ENCODE results near the gene ASCC2. TPM values are rescaled to one million over a fixed set of nuclear protein-coding genes. Genes with fewer than 3 reads are reported as not detected.

ASCC2 gene
- total RNA-seq, 4 donors from 2014 or later: 26.4 to 45.2 (median 35.6) TPM

- no peaks in the 10 kb centered on the region for H3K27me3 ChIP-seq
- TF ChIP-seq, protein P1, sequence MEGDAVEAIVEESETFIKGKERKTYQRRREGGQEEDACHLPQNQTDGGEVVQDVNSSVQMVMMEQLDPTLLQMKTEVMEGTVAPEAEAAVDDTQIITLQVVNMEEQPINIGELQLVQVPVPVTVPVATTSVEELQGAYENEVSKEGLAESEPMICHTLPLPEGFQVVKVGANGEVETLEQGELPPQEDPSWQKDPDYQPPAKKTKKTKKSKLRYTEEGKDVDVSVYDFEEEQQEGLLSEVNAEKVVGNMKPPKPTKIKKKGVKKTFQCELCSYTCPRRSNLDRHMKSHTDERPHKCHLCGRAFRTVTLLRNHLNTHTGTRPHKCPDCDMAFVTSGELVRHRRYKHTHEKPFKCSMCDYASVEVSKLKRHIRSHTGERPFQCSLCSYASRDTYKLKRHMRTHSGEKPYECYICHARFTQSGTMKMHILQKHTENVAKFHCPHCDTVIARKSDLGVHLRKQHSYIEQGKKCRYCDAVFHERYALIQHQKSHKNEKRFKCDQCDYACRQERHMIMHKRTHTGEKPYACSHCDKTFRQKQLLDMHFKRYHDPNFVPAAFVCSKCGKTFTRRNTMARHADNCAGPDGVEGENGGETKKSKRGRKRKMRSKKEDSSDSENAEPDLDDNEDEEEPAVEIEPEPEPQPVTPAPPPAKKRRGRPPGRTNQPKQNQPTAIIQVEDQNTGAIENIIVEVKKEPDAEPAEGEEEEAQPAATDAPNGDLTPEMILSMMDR (IDR thresholded peaks at IDR 0.05 in 4 of 5, conservative IDR thresholded peaks at IDR 0.05 in 1 of 5): no peak
- no peak for TF ChIP-seq POLR2A (IDR thresholded peaks at IDR 0.05)
- H3K36me3 ChIP-seq: peaks cover 0 to 25% of the 10 kb centered on the region in 2 donors
- H3K27ac ChIP-seq: peak overlapping the region; percentile 94 to 95 (median 95)
- in situ Hi-C loops (cut with MboI; ENCODE audit: low sequenced_read_pairs in 4 of 4): loop anchor here in 1 of 4 donors (10.0 kb wide), 1 partner anchor 235 kb away; no protein-coding TSS in a partner anchor
- intact Hi-C loops (cut with DNase I; ENCODE audit: low total_unique reads): loop anchor here (5.0 kb wide), 2 partner anchors 67 to 112 kb away; partner anchors contain the start of genes ASCC2 and MTMR3
- DNase-seq (no peak), ATAC-seq (no peak)
- H3K4me3 ChIP-seq: no peak overlapping the region
- peaks cover 57 to 58% of the 10 kb centered on the region in 2 donors for H3K4me1 ChIP-seq
- no peaks in the 10 kb centered on the region for H3K9me3 ChIP-seq
Measured at GRCh38 chr22:29769723-29770321, 68.3 kb downstream of the ASCC2 start.

DNA sequence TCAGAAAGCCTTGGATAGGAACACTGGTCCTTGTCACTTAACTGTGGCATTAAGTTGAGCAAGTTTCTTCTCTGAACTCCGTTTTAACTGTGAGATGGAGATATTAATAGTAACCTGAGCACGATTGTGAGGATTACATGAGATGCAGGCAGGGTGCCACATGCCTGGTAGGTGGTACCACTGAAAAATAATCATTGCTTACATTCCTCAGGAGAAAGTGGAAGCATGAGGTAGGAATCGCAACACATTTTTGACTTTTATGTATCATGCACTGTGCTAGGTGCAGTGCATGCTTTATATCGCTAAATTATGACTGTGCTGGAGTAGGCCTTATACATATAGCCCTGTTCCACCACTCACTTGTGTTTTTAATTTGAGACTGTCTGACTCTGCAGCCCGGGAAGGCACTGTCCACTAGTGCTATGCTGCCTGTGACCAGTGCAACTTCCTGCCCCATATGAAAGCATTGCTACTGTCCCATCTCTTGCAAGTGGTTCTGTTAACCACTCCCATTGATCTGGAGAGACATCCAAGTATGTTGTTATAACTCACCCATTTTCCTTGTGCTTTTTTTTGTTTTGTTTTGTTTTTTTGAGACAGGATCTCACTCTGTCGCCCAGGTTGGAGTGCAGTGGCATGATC lies 69.9 kb downstream of the ASCC2 start:
- intact Hi-C loops (cut with DNase I; ENCODE audit: low total_unique reads): loop anchor here (5.0 kb wide), 2 partner anchors 69 to 114 kb away; partner anchors contain the start of genes ASCC2 and MTMR3
- no peaks in the 10 kb centered on the region for H3K9me3 ChIP-seq
- ATAC-seq: peak; percentile 35 to 49

DNA sequence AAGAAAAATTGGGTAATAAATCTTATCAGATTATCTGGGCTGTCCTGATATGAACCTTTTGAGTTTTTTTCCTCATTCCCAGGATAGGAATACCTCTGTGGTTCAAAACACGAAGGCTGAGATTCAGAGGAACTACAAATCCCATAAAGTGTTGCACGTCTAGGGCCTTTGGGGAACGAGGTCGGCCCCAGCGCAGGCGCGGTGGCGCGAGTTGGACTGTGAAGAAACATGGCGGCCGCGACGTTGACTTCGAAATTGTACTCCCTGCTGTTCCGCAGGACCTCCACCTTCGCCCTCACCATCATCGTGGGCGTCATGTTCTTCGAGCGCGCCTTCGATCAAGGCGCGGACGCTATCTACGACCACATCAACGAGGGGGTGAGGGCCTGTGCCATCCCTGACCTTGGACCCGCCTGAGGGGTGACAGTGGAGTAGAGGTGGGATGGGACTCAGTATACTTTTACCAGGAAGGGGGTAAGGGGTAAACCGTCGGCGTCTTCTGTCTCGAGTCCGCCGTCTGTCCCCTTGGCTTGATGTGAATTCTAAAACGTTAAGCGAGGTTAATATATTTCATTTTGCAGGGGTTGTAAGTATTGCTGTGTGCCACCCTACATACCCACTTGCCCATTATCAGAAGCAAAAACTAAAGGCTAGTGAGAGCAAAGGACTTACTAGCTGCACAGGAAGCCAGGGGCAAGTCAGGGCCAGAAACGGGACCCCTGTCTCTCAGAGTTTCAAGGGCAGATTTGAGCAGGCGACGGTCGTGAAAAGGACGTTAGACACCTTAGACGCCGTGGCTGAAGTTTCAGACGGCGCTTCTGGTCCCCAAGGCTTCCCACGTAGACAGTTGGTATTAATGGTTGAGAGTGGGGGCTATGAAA lies 70.7 kb downstream of the ASCC2 start, which contains the start of gene UQCR10:
TSS of gene UQCR10 (plus strand) at position 199 of the 881 bp plus-strand sequence. CDS start at position 229, 30 bp downstream.
- Histone ChIP-seq H3K36me3 (peaks cover 0 to 25% of the 10 kb centered on the region in 2 donors), H3K27me3 (no peaks in the 10 kb centered on the region), H3K27ac (peak within 1 kb of the TSS; percentile 94 to 95 (median 95)), H3K9me3 (no peaks in the 10 kb centered on the region), H3K4me3 (peak within 1 kb of the TSS; percentile 84 to 96 (median 88)), H3K4me1 (peaks cover 46 to 50% of the 10 kb centered on the region in 2 donors)
- intact Hi-C loops (cut with DNase I; ENCODE audit: low total_unique reads) (loop anchor here (2.0 to 5.0 kb wide), 4 partner anchors 31 to 237 kb away; partner anchors contain the start of genes ASCC2 and MTMR3), in situ Hi-C loops (cut with MboI; ENCODE audit: low sequenced_read_pairs in 4 of 4) (loop anchor here in 1 of 4 donors (10.0 kb wide), 1 partner anchor 237 kb away; no protein-coding TSS in a partner anchor)
- DNase-seq (peak; percentile 78 to 91), ATAC-seq (peak; percentile 86 to 89)
- peak; percentile 85 to 86 for TF ChIP-seq POLR2A (IDR thresholded peaks at IDR 0.05)
- TF ChIP-seq, protein P1 (IDR thresholded peaks at IDR 0.05 in 4 of 5, conservative IDR thresholded peaks at IDR 0.05 in 1 of 5): no peak

More for the DNA sequence above, 69.9 kb downstream of the ASCC2 start:
- Histone ChIP-seq H3K36me3 (peaks cover 0 to 25% of the 10 kb centered on the region in 2 donors), H3K27ac (peak overlapping the region; percentile 94 to 95 (median 95)), H3K4me3 (peak overlapping the region; percentile 84 to 96 (median 88)), H3K4me1 (peaks cover 53 to 57% of the 10 kb centered on the region in 2 donors), H3K27me3 (no peaks in the 10 kb centered on the region)
- peak in 1 of 2 donors; percentile 57 for DNase-seq
- peak; percentile 5 to 32 for TF ChIP-seq POLR2A (IDR thresholded peaks at IDR 0.05)
- TF ChIP-seq, protein P1 (IDR thresholded peaks at IDR 0.05 in 4 of 5, conservative IDR thresholded peaks at IDR 0.05 in 1 of 5): no peak
- in situ Hi-C loops (cut with MboI; ENCODE audit: low sequenced_read_pairs in 4 of 4): loop anchor here in 1 of 4 donors (10.0 kb wide), 1 partner anchor 237 kb away; no protein-coding TSS in a partner anchor

DNA sequence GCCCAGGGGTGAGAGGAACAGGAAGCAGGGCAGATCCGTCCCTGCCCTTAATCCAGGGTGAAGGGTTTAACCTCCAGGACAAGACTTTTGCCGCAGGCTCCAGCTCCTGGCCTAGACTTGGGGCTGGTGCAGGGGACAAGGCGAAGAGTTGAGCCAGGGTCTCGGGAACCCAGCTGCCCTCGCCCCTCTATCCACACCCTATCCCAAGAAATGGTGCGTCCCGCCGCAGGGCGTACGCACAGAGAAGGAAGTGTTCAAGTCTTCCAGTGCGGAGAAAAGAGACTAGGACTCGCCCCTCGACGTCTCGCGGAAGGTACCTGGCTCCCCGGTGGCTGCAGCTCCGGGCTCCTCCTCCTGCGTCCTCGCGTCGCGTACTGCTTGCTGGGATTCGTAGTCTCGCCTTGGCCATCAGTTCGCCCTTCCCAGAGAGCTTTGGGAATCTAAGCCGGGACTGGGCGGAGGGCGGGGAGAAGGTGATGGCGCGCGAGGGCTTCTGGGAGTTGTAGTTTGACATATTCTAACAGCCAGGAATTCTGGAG lies 71.4 kb downstream of the ASCC2 start, which contains the start of gene ZMAT5:
TSS of gene ZMAT5 (minus strand) at position 376 of the 539 bp plus-strand sequence. CDS start 18,463 bp downstream, outside the sequence.
- H3K27ac ChIP-seq: peak within 1 kb of the TSS; percentile 94 to 95 (median 95)
- peak within 1 kb of the TSS; percentile 84 to 96 (median 88) for H3K4me3 ChIP-seq
- DNase-seq: peak; percentile 95 to 96
- peaks cover 41 to 48% of the 10 kb centered on the region in 2 donors for H3K4me1 ChIP-seq
- H3K27me3 ChIP-seq: no peaks in the 10 kb centered on the region
- intact Hi-C loops (cut with DNase I; ENCODE audit: low total_unique reads) (loop anchor here (2.0 to 5.0 kb wide), 4 partner anchors 32 to 238 kb away; partner anchors contain the start of genes ASCC2 and MTMR3), in situ Hi-C loops (cut with MboI; ENCODE audit: low sequenced_read_pairs in 4 of 4) (loop anchor here in 1 of 4 donors (10.0 kb wide), 1 partner anchor 238 kb away; no protein-coding TSS in a partner anchor)
- TF ChIP-seq POLR2A (IDR thresholded peaks at IDR 0.05): peak in 1 of 2 donors; percentile 88
- TF ChIP-seq, protein P1 (IDR thresholded peaks at IDR 0.05 in 4 of 5, conservative IDR thresholded peaks at IDR 0.05 in 1 of 5): no peak
- peaks cover 0 to 25% of the 10 kb centered on the region in 2 donors for H3K36me3 ChIP-seq
- ATAC-seq: peak; percentile 93 to 97
- no peaks in the 10 kb centered on the region for H3K9me3 ChIP-seq

All from gastrocnemius medialis (tissue), 4 donors.